IMR-90 (cell line): ENCODE data around the gene RSAD1. TPM values are rescaled to one million over a fixed set of nuclear protein-coding genes. Genes with fewer than 3 reads are reported as not detected.

ENCODE experiments used
- ATAC-seq: fragments of 200-7000 bp; cut with Tn5 transposase; 2 replicates; pipeline ENCODE4 v1.9.1; 2020; ENCODE audit warnings: low read depth, mild to moderate bottlenecking, moderate library complexity
- BruUV-seq: library from RNA; stranded (reverse); fragments of 400-500 nt; replicated peaks from 2 replicates; lab custom pipeline; 2021; lab: Mats Ljungman, UMichigan
- CTCF ChIA-PET: fragments of 300-600 bp; formaldehyde crosslinking; extraction: SDS; loops from one replicate; lab custom pipeline; 2021; ENCODE audit warnings: antibody characterized with exemption; lab: Yijun Ruan, JAX
- POLR2A ChIA-PET: fragments of 300-600 bp; sonication (Branson Sonifier 250); formaldehyde crosslinking; loops from one replicate; lab custom pipeline; 2022; ENCODE audit warnings: antibody characterized with exemption; ENCODE audit not compliant: unreplicated experiment; lab: Charles Lee
- DNase-seq: peaks from one replicate; pipeline ENCODE4 v3.0.0; 2013
- H2AFZ ChIP-seq: replicated peaks from 2 replicates; pipeline ENCODE3; 2013; ENCODE audit warnings: low read length, mild to moderate bottlenecking; ENCODE audit not compliant: poor library complexity
- H2AK5ac ChIP-seq: 2 replicates; pipeline ENCODE4 v1.6.1; 2013; ENCODE audit warnings: low read depth, low read length, inconsistent platforms
- H2AK9ac ChIP-seq: replicated peaks from 2 replicates; pipeline ENCODE3; 2013; ENCODE audit warnings: mild to moderate bottlenecking, low read depth, low read length, moderate library complexity; ENCODE audit not compliant: poor library complexity
- H2BK120ac ChIP-seq: 2 replicates; pipeline ENCODE4 v1.6.1; 2013; ENCODE audit warnings: low read depth, low read length, inconsistent platforms
- H2BK15ac ChIP-seq: 3 replicates; pipeline ENCODE4 v1.6.1; 2013; ENCODE audit warnings: low read depth, low read length, inconsistent platforms
- H2BK20ac ChIP-seq: 2 replicates; pipeline ENCODE4 v1.6.1; 2013; ENCODE audit warnings: low read depth, mild to moderate bottlenecking, inconsistent platforms, low read length, moderate library complexity
- H2BK5ac ChIP-seq: 2 replicates; pipeline ENCODE4 v1.6.1; 2013; ENCODE audit warnings: mild to moderate bottlenecking, low read depth, low read length, inconsistent platforms; ENCODE audit not compliant: poor library complexity, severe bottlenecking
- H3K14ac ChIP-seq: replicated peaks from 2 replicates; pipeline ENCODE4 v1.6.1; 2013; ENCODE audit warnings: low read depth, low read length, inconsistent platforms
- H3K18ac ChIP-seq: 2 replicates; pipeline ENCODE4 v1.6.1; 2013; ENCODE audit warnings: low read depth, low read length, control low read depth
- H3K23ac ChIP-seq: 2 replicates; pipeline ENCODE4 v1.6.1; 2013; ENCODE audit warnings: low read depth, low read length, inconsistent platforms
- H3K27ac ChIP-seq: 2 replicates; pipeline ENCODE4 v1.5.1; 2013; ENCODE audit warnings: mild to moderate bottlenecking, control low read depth, low read length; ENCODE audit not compliant: insufficient read depth
- H3K27me3 ChIP-seq: 2 replicates; pipeline ENCODE4 v1.6.1; 2013; ENCODE audit warnings: low read length; ENCODE audit not compliant: control insufficient read depth, insufficient read depth
- H3K36me3 ChIP-seq: 2 replicates; pipeline ENCODE4 v1.6.1; 2013; ENCODE audit warnings: low read length, mixed read lengths; ENCODE audit not compliant: control insufficient read depth, insufficient read depth
- H3K4ac ChIP-seq: 2 replicates; pipeline ENCODE4 v1.6.1; 2013; ENCODE audit warnings: low read depth, low read length, inconsistent platforms
- H3K4me1 ChIP-seq: 2 replicates; pipeline ENCODE4 v1.6.1; 2013; ENCODE audit warnings: low read length, mixed read lengths; ENCODE audit not compliant: control insufficient read depth, insufficient read depth
- H3K4me2 ChIP-seq: 2 replicates; pipeline ENCODE4 v1.6.1; 2013; ENCODE audit warnings: low read depth, mild to moderate bottlenecking, control low read depth, low read length, moderate library complexity
- H3K4me3 ChIP-seq: 2 replicates; pipeline ENCODE4 v1.5.1; 2013; ENCODE audit warnings: low read depth, mild to moderate bottlenecking, control low read depth, low read length, moderate library complexity; ENCODE audit not compliant: insufficient read depth
- H3K56ac ChIP-seq: 2 replicates; pipeline ENCODE4 v1.6.1; 2013; ENCODE audit warnings: low read length, inconsistent platforms; ENCODE audit not compliant: insufficient read depth; ENCODE audit errors: extremely low read depth
- H3K79me1 ChIP-seq, 2 experiments: 2 replicates each; pipeline ENCODE4 v1.6.1; 2013; ENCODE audit warnings: low read length in 2 of 2, inconsistent platforms in 1 of 2, low read depth in 1 of 2
- H3K9ac ChIP-seq: 2 replicates; pipeline ENCODE4 v1.6.1; 2013; ENCODE audit warnings: low read depth, low read length, control low read depth
- H3K9me1 ChIP-seq: 2 replicates; pipeline ENCODE4 v1.6.1; 2013; ENCODE audit warnings: low read length, inconsistent platforms; ENCODE audit not compliant: insufficient read depth
- H3K9me3 ChIP-seq: 2 replicates; pipeline ENCODE4 v1.6.1; 2013; ENCODE audit warnings: low read length; ENCODE audit not compliant: control insufficient read depth, insufficient read depth
- H4K20me1 ChIP-seq: 2 replicates; pipeline ENCODE4 v1.6.1; 2013; ENCODE audit warnings: low read length, inconsistent platforms; ENCODE audit not compliant: insufficient read depth
- H4K5ac ChIP-seq: 2 replicates; pipeline ENCODE4 v1.6.1; 2013; ENCODE audit warnings: mild to moderate bottlenecking, low read depth, low read length, control low read depth
- H4K8ac ChIP-seq, 2 experiments: 2 replicates each; pipeline ENCODE4 v1.6.1; 2013; ENCODE audit warnings: low read depth in 2 of 2, low read length in 2 of 2, control low read depth in 1 of 2, inconsistent platforms in 1 of 2
- H4K91ac ChIP-seq: 2 replicates; pipeline ENCODE4 v1.6.1; 2013; ENCODE audit warnings: low read depth, low read length, inconsistent platforms; ENCODE audit not compliant: insufficient read depth
- BHLHE40 ChIP-seq: fragments of 150-350 bp; IDR thresholded peaks from 2 replicates; pipeline ENCODE4 v1.6.1; 2016; ENCODE audit warnings: mild to moderate bottlenecking, low read depth, low read length
- CTCF ChIP-seq: conservative IDR thresholded peaks from 2 replicates; pipeline ENCODE4 v1.5.1; 2012; ENCODE audit warnings: mild to moderate bottlenecking, low read depth, low read length, improper control_type of control experiment
- FOS ChIP-seq: fragments of 150-350 bp; IDR thresholded peaks from 2 replicates; pipeline ENCODE4 v1.6.1; 2016; ENCODE audit warnings: low read depth, low read length
- MAFK ChIP-seq: IDR thresholded peaks from 2 replicates; pipeline ENCODE4 v1.6.1; 2012; ENCODE audit warnings: low read depth, low read length, improper control_type of control experiment
- NFE2L2 ChIP-seq: fragments of 150-350 bp; IDR thresholded peaks from 2 replicates; pipeline ENCODE4 v1.6.1; 2016; ENCODE audit warnings: low read depth, mild to moderate bottlenecking, low read length
- RAD21 ChIP-seq: IDR thresholded peaks from 2 replicates; pipeline ENCODE4 v1.6.1; 2012; ENCODE audit warnings: low read length, improper control_type of control experiment
- RCOR1 ChIP-seq: IDR thresholded peaks from 2 replicates; pipeline ENCODE4 v1.6.1; 2012; ENCODE audit warnings: mild to moderate bottlenecking, low read length, improper control_type of control experiment; ENCODE audit not compliant: insufficient replicate concordance
- RFX5 ChIP-seq: IDR thresholded peaks from 2 replicates; pipeline ENCODE4 v1.8.0; 2012; ENCODE audit warnings: low read depth, mild to moderate bottlenecking, low read length, moderate library complexity
- SMC3 ChIP-seq: fragments of 150-350 bp; IDR thresholded peaks from 2 replicates; pipeline ENCODE4 v1.6.1; 2016; ENCODE audit warnings: low read depth, mild to moderate bottlenecking, antibody characterized with exemption, low read length, moderate library complexity
- whole genome bisulfite sequencing, 2 experiments: methylation state at CpG; one replicate each; pipeline versions ENCODE4 v1.1.5 to v1.1.7; 2013; ENCODE audit warnings: missing lambda C conversion rate in 2 of 2; ENCODE audit not compliant: insufficient read length in 1 of 2; ENCODE audit errors: extremely low coverage in 2 of 2; 5-methylcytosine and 5-hydroxymethylcytosine counted together
- dilution Hi-C: fragments of 300-500 bp; cut with HindIII; formaldehyde crosslinking; loops from one replicate; pipeline ENCODE4 v1.14.3; 2018; ENCODE audit warnings: low sequenced_read_pairs; ENCODE audit not compliant: unreplicated experiment
- in situ Hi-C: fragments of 300-500 bp; cut with MboI; formaldehyde crosslinking; loops from 3 replicates; pipeline ENCODE4 v1.14.3; 2019; ENCODE audit warnings: low sequenced_read_pairs, inconsistent platforms, mixed read lengths
- intact Hi-C: fragments of 100-400 bp; cut with micrococcal nuclease; formaldehyde crosslinking; loops from 2 replicates; pipeline ENCODE4 v1.10.0; 2022
- polyA plus RNA-seq, 3 experiments: library from polyadenylated mRNA; depleted of rRNA; stranded (reverse); fragments of >200 nt; gene quantifications; 2 replicates each; pipeline ENCODE4 v1.2.3, GENCODE V29; 2012; ENCODE audit warnings: low replicate concordance in 1 of 3
- total RNA-seq: library from RNA; depleted of rRNA; stranded (reverse); fragments of >200 nt; gene quantifications from 2 replicates; pipeline ENCODE4 v1.2.3, GENCODE V29; 2012
- TF ChIP-seq, protein P1 (sequence below): fragments of 150-350 bp; IDR thresholded peaks from 2 replicates; pipeline ENCODE4 v1.6.1; 2017; ENCODE audit warnings: mild to moderate bottlenecking, antibody characterized with exemption, low read length, low read depth
- TF ChIP-seq, protein P2 (sequence below): fragments of 150-350 bp; IDR thresholded peaks from 2 replicates; pipeline ENCODE4 v1.6.1; 2016; ENCODE audit warnings: low read depth, mild to moderate bottlenecking, low read length, moderate library complexity, borderline replicate concordance

RSAD1 gene
- total and polyA plus RNA-seq, 2 of the 4 experiments (the other 2 are of a cell fraction): 10.8 to 19.2 TPM

DNA sequence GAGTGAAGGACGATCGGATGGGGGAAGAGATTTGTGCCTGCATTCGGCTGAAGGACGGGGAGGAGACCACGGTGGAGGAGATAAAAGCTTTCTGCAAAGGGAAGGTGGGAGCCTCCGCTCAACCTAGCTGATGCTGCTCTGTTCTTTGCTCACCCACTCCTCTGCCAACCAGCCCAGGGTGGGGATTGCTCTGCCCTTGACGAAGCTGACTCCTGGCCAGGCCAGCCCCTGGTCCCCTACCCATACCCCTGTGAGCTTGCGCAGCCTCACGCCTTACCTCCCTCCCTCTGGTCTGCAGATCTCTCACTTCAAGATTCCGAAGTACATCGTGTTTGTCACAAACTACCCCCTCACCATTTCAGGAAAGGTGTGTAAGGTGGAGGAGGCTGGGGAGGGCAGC, 4.8 kb upstream of the RSAD1 start:
- intact Hi-C loops: no loop called here
- dilution Hi-C loops: no loop called here
- DNase-seq: no peak

More for the DNA sequence above, 4.8 kb upstream of the RSAD1 start:
- ChIA-PET CTCF (no interaction called here), POLR2A (no interaction called here)
- no peak overlapping the region for H2BK20ac ChIP-seq
- no peak overlapping the region for H2AK9ac ChIP-seq
- no peak overlapping the region for H4K8ac ChIP-seq
- H3K27ac ChIP-seq: no peak overlapping the region
- no peak overlapping the region for H3K14ac ChIP-seq
- in situ Hi-C loops: no loop called here
- H3K56ac ChIP-seq: no peak overlapping the region
- no peak overlapping the region for H4K5ac ChIP-seq
- WGBS, 2 experiments: 90% methylated on average over 3 of the region's 11 CpGs; no CpG with 5 or more reads in 1 of the 2 experiments
- H3K4me3 ChIP-seq: no peak overlapping the region
- H2AFZ ChIP-seq: no peak overlapping the region
- peaks cover 14% of the 10 kb centered on the region; the same call in 1 of the 2 replicates for H3K36me3 ChIP-seq
- no peak overlapping the region for H3K23ac ChIP-seq
- ATAC-seq: no peak
- no peak overlapping the region for H4K91ac ChIP-seq
- H2BK120ac ChIP-seq: no peak overlapping the region
- no peak overlapping the region for H2BK15ac ChIP-seq
- no peak overlapping the region for H3K4me2 ChIP-seq
- BruUV-seq: no TSS peak
- H2AK5ac ChIP-seq: no peak overlapping the region
- peaks cover 7% of the 10 kb centered on the region; the same call in 1 of the 2 replicates for H3K9me1 ChIP-seq
- no peaks in the 10 kb centered on the region for H4K20me1 ChIP-seq
- peaks cover 0 to 1% of the 10 kb centered on the region in 2 experiments; a peak in 1 of 4 replicates for H3K79me1 ChIP-seq
- no peak overlapping the region for H3K9ac ChIP-seq
- no peak overlapping the region for H2BK5ac ChIP-seq
- H3K4me1 ChIP-seq: no peaks in the 10 kb centered on the region; the same call in 1 of the 2 replicates
- H3K4ac ChIP-seq: no peak overlapping the region
- no peak for TF ChIP-seq RFX5
- no peak for TF ChIP-seq RCOR1
- TF ChIP-seq NFE2L2: no peak
- no peak for TF ChIP-seq CTCF
- TF ChIP-seq, protein P1, sequence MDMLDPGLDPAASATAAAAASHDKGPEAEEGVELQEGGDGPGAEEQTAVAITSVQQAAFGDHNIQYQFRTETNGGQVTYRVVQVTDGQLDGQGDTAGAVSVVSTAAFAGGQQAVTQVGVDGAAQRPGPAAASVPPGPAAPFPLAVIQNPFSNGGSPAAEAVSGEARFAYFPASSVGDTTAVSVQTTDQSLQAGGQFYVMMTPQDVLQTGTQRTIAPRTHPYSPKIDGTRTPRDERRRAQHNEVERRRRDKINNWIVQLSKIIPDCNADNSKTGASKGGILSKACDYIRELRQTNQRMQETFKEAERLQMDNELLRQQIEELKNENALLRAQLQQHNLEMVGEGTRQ: no peak
- no peak for TF ChIP-seq BHLHE40
- no peak for TF ChIP-seq MAFK
- TF ChIP-seq, protein P2, sequence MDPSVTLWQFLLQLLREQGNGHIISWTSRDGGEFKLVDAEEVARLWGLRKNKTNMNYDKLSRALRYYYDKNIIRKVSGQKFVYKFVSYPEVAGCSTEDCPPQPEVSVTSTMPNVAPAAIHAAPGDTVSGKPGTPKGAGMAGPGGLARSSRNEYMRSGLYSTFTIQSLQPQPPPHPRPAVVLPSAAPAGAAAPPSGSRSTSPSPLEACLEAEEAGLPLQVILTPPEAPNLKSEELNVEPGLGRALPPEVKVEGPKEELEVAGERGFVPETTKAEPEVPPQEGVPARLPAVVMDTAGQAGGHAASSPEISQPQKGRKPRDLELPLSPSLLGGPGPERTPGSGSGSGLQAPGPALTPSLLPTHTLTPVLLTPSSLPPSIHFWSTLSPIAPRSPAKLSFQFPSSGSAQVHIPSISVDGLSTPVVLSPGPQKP: no peak
- no peak for TF ChIP-seq FOS
- no peak for TF ChIP-seq SMC3
- TF ChIP-seq RAD21: no peak
- no peak overlapping the region for H3K18ac ChIP-seq
- H3K27me3 ChIP-seq: peaks cover 8% of the 10 kb centered on the region; the same call in 1 of the 2 replicates
- no peaks in the 10 kb centered on the region for H3K9me3 ChIP-seq
